GM18909 (cell line): ENCODE measurements around the gene HOXA5.

Experiments
- ATAC-seq: cut with Tn5 transposase; IDR thresholded peaks from one replicate; pipeline ENCODE4 v1.9.1; 2021; ENCODE audit warnings: mild to moderate bottlenecking; ENCODE audit not compliant: unreplicated experiment, poor library complexity

HOXA5 gene

DNA sequence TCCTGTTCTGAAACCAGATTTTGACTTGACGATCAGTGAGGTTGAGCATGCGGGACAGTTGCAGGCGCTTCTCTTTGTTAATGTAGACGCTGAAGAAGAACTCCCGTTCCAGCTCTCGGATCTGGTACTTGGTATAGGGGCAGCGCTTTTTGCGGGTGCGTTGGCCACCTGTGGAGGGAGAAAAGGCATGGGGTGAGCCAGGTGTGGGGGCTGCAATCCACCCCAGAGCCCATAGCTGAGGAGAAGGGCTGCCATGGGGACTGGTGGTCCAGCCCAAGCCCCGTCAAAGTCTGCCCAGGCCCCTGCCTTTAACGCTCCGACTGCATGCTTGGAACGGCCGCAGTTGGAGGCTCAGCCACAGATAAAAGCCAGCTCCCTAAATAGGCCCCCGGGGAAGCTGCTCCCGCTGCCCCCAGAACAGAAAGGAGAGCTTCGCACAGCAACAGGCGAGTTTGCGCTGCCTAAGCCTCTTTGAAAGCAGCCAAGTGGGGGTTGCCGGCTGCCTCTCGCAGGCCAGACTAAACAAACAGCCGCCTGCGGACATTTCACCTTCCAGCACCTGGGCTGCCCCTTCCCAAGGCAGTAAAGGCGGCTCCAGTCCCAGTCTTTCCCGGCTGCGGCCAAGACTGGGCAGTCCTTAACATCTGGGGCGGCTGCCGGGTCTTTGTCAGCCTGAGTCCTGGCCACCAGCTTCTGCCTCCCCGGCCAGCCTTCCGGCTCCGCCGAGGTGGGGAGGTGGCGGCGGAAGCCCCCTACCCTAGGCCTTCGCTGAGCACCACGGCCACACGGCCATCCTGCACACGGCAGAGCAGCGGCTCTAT lies 39.6 kb upstream of the HOXA5 start:
- ATAC-seq = no peak

DNA sequence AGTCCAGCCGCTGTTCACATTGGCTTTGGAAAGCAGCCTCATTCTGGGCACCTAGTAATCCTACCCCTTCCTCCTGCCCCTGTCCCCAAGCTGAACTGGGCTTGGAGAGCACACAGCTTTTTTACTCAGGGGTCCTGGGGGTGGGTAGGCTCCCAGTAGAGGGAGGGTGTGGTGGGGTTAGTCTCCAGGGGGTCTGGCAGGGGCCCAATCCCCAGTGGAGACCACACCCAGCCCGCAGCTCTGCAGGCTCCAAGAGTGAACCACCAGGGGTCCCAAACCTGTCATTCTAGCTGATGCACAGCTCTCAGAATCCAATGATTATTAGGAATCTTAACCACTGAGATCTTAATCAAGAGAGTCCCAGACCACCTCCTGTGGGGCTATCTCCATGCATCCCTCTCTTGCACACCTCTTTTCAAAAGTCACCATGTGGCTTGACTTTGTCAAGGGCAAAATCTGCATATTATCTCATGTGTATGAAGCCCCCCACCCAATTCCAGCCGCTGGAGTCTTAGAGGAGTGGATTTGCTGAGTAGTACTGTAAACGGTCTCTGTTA lies 38.9 kb upstream of the HOXA5 start:
- no peak for ATAC-seq

DNA sequence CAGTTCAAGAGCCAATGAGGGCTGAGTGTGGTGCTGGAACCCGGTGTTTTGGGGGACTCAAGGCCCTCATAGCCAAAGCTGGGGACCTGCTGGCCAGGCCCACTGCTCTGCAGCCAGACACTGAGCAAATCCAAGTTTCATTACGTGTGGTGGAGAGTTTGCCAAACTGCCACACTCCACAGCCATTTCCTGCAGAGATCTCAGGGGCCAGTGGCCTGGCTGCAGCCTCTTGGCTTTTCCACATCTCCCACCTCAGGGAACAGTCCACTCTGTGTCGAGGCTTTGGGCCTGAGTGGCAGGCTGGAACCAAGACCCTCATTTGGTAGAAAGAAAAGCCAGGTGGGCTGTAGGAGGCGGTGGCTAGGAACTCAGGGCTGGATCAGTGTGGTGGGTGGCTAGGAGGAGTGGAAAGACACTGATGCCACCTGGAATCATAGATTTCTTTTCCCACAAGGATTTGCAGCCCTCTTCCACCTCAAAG lies 38.4 kb upstream of the HOXA5 start:
- no peak for ATAC-seq

DNA sequence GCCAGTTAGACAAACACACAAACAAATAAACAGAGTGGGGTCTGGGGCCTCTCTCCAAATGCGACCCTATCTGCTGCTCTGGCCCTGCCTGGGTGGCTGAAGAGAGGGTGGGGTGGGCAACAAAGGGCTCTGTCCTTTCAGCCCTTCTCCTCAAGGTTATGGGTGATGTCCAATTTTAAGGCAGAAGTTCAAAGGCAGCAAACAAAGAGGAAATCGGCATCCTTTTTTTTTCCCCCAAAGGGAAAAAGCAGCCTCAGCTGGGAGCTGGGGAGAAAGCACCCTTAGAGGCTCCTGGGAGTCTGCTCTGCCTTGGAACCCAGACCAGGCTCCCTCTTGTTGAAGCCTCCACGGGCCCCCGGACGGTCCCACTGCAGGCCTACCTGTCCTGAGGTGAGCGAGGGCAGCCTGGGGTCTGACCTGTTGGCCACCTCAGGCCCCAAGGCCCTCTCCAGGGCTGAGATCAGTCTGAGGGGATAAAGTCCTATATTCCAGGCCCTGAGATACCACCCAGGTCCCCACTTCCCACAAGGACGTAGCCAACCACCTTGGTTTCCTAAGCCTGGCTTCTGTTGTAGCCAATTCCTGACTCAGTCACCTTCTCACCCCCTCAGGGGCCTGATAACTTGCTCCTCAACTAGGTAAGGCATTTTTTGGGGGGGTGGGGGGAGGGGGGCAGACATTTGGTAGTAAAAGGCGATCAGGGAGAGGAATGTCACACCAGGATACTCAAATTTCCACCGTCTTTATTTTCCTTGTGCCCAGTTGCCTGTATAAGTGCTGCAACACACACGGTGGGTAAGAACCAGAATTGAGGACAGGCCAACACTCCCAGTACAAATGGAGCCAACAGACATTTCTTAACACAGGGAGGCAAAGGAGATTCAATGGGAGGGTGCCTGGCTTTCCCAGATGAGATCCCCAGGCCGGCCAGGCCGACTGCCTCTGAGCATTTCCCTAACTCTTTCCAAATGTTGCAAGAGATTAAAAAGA lies 37.2 kb upstream of the HOXA5 start:
- ATAC-seq = no peak

DNA sequence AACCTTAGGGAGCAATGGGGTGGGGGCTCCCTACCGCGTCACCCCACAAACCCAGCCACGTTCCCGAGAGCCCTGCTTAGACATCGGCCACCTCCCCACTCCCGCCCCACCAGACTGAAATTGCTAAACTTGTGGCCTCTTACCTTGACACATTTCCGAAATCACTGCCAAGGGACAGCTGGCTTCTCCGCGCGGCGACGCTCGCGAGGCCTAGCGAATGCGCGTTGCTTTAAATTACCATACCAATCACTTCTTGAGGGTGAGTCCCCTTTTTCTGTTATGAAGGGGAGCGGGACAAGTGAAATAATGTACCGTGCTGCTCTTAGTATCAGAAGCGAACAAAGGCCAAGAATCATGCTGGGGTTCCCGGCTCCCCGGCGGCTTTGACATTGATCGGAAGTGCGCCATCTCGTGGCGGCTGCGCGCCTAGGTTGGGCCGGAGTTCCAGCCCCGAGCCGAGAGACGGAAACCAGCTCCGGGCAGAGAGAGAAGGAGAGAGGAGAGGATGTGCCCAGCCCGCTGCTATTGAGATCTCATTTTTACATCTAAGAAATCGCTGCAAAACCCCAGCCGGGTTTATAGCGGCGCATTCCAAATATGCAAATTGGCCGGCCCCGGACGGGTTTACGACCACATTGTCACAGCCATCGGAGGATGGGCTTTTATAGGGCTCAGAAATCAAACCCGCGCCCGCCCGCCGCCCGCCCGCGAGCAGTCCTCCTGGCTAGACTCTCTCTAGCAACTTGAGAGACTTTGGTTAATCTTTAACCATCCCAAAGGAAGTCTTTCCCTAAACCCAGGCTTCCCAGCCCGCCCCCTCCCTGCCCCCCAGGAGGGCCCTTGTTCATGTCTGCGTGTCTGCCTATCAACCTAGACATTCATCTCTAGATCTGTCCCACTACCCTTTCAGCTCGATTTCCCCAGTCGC lies 36.3 kb upstream of the HOXA5 start:
- no peak for ATAC-seq

DNA sequence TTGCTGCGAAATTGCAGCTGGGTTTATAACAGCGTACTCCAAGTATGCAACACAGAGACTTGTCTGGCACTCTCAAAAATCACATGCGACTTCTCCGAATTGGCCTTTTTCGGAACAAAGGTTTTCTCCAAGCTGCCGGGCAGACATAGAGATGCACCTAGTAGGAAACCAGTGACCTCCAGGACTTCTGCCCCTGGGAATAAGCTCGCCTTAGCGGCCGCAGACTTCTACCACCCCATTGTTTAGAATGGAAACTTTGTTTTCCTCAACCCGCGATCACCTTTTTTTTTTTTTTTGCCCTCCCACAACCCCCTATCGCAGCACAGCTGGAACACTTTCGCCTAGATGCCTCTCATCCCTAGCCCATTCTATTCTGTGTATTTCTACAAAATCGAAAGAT lies 35.5 kb upstream of the HOXA5 start:
- ATAC-seq = no peak

DNA sequence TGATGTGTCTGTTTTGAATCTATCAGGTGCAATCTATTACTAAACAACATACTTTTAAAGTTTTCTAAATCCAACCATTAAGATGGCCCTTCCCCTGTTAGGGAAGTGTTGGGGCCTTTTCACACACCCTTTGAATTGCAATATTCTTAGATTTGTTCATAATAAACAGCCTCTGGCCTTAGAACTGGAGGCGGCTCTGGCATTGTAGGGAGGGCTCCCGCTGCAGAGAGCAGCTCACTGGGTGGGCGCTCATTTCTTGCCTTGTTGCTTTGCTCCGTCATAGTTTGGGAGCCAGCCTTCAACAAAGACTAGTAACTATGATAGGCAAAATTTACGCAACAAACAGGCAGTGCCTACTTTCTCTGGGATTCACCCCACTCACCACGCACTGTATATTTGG lies 34.9 kb upstream of the HOXA5 start:
- ATAC-seq = no peak

DNA sequence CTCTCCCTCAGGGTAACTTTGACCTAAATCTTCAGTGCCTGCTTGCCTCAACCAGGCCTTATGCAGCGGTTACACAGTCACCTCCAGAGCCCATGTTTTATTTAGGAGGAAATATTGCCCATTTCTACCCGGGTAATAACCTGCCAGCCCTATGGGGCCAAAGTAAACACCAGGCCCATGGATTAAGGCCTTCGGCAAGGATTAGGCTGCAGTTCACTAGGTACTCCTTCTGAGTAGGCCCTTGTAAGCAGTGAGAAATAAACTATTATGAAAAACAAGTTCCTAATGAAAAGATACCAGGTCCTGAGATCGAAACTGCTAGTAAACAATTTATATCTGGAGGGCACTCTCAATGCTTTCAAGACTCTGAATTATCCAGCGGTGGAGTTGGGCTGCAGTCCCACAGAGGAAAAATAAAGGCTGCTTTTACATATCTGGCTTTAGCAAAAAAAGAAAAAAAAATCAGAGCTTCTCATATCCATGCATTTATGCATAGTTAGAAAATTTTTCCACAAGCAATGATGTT lies 34.4 kb upstream of the HOXA5 start:
- ATAC-seq = no peak

DNA sequence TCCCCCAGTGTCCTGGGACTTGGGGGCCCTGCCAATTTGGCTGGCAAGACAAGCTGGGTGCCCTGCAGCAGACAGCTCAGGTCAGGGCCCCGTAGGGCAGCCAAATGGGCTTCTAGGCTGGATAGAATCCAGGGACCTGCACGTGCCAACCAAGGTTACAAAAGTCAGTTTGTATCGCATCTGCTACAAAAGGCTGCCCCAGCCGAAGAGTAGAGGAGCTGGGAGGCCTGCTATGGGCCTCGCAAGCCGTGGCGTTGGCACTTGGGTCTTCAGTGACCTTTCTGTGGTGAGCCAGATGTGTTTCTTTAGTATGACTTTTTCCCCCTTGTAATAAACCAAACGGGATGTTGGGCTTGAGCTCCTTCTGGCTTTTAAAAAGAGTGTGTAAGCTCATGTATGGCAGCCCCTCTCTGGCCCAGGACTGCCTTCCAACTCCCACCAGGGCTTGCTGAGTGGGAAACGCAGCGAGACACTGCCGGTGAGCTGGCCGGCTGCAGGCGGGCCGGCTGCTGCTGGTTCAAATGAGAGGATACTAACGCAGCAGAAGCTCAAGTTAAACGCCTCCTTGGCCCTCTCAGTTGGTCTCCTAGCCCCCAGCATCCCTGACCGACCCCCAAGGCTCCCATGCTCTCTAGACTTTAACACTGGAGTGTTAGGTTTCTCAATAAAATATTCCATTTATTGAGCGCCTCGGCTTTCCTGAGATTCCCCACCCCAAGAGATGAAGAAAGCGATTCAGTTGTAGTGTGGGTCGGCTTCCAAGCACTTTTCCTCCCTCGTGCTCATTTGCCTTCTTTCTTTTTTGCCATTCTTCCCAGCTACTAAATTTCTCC lies 33.7 kb upstream of the HOXA5 start:
- ATAC-seq = no peak

DNA sequence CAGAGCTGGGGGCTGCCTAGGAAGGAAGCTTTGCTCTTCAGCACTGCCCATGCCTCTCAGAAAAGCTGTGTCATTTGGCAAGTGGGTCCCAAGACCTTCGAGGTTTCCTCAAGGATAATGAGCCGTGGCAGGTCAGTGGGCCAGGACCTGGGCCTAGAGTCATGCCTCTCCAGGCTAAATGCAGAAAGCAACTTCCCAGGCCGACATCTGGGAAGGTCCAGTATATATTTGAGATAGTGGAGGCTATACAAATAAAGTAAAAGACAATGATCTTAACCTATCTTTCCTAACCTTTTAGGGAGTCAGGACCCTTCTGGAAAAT lies 33.0 kb upstream of the HOXA5 start:
- no peak for ATAC-seq

DNA sequence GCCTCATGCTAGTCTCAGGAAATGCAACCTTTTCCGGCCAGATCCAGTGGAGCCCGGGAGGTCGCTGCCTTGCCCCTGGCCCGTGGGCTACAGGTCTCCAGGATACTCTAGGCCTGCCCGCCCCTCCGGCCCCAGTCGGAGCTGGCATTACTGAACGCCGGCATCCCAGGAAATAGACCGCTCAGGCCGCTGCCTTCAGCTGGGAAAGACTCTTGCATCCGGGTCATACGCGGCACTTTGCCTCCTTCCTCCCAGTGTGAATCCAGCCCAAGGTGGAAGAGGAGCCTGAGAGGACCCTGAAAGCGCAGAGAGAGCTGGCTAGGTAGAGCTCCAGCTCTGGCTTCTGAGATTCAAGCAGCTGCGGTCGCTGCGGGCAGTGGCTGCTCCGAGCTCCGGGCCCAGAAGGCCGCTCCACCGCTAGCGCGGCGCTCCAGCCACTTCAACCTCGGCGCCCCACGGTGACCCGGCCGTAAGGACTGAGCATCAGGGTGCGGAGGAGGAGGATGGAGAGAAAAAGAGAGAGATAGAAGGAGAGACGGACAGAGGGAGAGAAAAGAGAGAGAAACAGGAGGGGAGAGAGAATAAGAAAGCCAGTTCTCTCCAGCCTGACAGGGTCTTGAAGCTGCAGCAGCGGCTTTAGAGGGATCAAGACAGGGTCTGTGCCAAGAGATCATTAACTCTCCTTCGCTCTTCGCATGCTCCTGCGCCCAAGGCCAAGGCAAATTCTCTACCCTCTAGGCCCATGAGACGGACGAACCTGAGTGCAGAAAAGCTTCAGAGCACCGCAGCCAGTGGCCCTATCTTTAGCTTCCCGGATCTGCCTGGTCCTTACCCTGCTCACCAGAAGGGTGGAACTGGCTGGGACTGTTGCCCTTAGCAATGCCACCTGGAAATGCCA lies 32.4 kb upstream of the HOXA5 start:
- no peak for ATAC-seq

DNA sequence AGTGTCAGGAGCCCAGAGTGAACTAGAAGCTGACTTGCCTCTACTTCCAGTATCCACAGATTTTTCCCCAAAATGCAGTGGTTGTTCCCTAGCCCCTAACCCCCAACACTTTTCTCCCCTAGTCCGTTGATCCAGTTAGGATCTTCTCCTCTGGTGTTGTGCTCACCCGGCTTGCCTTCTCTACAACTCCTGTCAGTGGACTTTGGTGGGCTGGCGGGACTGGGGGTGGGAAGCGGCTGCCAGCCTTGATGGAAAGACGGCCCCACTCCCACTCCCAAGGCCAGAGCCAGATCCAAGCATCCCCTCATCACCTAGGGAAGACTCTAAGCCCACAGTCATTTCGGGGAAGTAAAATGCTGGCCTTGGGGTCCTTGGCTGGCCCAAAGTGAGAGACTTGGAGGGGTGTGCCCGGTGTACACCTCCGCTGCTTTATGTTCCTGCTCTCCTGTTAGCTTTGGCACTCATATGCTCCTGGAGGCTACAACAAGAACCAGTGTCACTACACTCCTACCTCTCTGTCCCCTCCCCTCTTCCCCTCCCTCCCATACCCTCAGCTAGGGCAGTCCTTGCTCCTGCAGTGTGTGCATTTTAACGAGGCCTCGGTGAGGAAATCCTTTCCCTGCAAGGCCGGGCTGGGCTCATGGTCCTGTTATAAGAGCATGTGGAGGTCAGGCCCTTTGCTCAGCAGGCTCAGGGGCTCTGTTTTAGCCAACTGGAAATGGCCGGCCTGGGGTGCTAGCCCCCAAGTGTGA lies 31.6 kb upstream of the HOXA5 start:
- no peak for ATAC-seq

DNA sequence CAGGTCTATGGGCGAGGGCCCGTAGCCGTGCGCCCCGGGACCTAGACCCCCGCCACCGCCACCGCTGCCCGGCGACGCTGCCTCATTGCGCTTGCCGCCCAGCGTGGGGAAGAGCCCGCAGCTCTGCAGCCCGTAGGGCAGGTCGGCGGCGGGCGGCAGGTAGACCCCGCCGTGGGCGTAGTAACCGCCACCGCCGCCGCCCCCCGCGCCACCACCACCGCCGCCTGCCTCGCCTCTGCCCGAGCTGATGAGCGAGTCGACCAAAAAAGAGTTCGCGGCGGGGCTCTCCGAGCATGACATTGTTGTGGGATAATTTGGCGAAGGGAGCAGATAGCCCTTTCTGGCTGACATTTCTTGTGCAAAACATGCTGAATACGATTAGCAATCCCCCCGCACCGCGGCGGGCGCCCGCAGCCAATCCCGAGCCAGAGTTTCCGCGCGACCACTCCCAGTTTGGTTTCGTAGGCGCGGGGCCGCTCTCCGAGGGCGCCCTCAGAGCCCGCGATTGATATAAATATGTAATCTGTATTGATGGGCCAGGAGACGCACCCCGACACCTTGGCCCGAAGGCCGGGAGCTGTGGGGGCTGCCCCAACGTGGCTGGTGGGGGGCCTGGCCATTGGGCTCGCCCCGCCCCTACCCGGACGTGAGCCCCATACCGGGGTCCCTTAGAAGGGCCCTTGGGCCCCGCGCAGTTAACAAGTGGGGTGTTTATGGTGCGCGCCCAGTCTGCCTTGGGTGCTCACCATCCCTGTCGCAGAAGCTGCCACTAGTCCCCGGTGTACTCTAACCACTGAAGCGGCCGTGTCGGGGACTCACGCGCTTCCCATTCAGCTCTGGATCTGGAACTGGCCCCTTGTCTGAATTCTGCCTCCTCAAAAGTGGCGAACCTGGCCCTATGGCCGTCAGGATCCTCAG lies 30.7 kb upstream of the HOXA5 start, which contains the start of gene HOXA10:
Gene HOXA10 (minus strand): TSS at position 365 of the 918 bp plus-strand sequence. CDS start 14 bp downstream, at position 351.
- no peak for ATAC-seq

DNA sequence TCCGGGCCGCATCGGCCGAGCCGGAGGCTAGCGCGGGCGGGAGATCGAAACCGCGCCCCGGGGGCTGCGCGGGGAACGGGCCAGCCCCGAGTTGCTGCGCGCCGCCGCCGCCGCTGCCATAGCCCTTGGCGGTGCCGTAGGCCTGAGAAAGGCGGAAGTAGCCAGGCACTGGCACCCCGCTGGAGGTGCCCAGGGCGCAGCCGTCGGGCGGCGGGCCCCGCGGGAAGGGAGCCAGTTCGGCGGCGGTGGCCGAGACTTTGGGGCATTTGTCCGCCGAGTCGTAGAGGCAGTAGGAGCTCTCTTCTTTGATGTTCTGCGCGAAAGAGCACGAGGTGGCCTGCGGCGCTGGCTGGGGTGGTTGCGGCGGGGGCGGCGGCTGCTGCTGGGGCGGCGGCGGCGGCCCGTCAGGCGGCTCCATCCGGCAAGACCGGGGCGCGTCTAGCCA lies 30.1 kb upstream of the HOXA5 start:
- ATAC-seq = no peak

DNA sequence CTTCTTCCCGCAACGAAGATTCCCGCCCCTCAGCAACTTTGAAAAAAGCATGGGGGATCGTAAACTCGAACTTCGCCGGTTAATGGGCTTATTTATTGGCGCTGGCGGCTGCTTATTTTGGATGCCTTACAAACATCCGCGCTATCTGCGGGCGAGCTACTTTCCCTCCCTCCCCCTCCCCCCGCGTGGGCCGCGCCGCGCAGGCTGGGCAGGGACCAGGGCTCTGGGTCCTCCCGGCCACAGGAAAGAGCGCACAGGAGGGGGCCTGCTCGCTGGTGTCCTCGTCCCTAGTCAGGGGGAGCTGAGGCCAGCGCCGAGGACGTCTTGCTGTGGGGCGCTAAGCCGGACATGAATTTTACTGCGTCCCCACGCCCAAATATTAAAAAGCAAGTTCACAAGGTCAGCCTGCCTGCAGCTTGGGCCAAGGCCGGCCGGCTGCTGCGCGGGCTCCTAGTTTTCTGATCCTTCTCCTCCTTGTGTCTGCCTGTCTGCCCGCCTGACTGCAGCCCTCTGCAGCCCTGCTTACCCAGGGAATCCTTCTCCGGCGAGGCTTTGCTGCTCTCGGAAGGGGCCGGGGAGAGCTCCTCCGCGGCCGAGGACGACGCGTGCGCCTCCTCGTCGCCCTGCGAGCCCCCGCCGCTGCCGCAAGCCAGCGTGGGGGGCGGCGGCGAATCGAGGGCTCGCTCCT lies 29.5 kb upstream of the HOXA5 start:
- ATAC-seq = no peak
